Measurements from ENCODE around the gene AMPD1.

Gene AMPD1

GRCh38 chr1:114627107-114627506 lies 68.2 kb downstream of the AMPD1 start:
- DNase-seq = no peak

GRCh38 chr1:114623364-114623763 lies 72.0 kb downstream of the AMPD1 start:
- DNase-seq = no peak
